Natural killer cell (primary cell): Measurements from ENCODE around the gene EPS8. TPM values are rescaled to one million over a fixed set of nuclear protein-coding genes. Genes with fewer than 3 reads are reported as not detected.

Experiments used
- ATAC-seq, 3 donors: fragments of 150-1000 bp in 2 of 3; fragments of 200-7000 bp in 1 of 3; cut with Tn5 transposase; 1 replicate in 1 of 3; 2 replicates in 2 of 3; pipeline ENCODE4 v1.10.0; 2021; ENCODE audit warnings: mild to moderate bottlenecking in 2 of 3, moderate library complexity in 2 of 3
- DNase-seq, 2 donors: peaks; one replicate each; pipeline versions ENCODE4 v3.0.0 to v3.0.0-alpha.2; 2013 to 2021; ENCODE audit warnings: mixed read lengths in 1 of 2
- H3K27ac ChIP-seq: one replicate; pipeline ENCODE4 v1.5.1; 2013; ENCODE audit warnings: mild to moderate bottlenecking, low read length
- H3K27me3 ChIP-seq: one replicate; pipeline ENCODE4 v1.6.1; 2013; ENCODE audit warnings: low read length; ENCODE audit not compliant: control insufficient read depth, insufficient read depth
- H3K36me3 ChIP-seq: one replicate; pipeline ENCODE4 v1.6.1; 2013; ENCODE audit warnings: low read length; ENCODE audit not compliant: control insufficient read depth, insufficient read depth
- H3K4me1 ChIP-seq: one replicate; pipeline ENCODE4 v1.6.1; 2013; ENCODE audit warnings: low read length; ENCODE audit not compliant: control insufficient read depth, insufficient read depth
- H3K4me3 ChIP-seq: one replicate; pipeline ENCODE4 v1.5.1; 2013; ENCODE audit warnings: low read length
- H3K9me3 ChIP-seq: one replicate; pipeline ENCODE4 v1.6.1; 2013; ENCODE audit warnings: low read length; ENCODE audit not compliant: control insufficient read depth, insufficient read depth
- H3K27ac Mint-ChIP-seq, 2 donors: one replicate each; pipeline ENCODE4 v1.8.0; 2022; ENCODE audit warnings: mild to moderate bottlenecking in 2 of 2, mixed read lengths in 2 of 2, moderate library complexity in 1 of 2
- H3K27me3 Mint-ChIP-seq, 2 donors: one replicate each; pipeline ENCODE4 v1.8.0; 2022; ENCODE audit warnings: low read depth in 2 of 2, mixed read lengths in 2 of 2
- H3K36me3 Mint-ChIP-seq: one replicate; pipeline ENCODE4 v1.8.0; 2022; ENCODE audit warnings: mixed read lengths
- H3K4me1 Mint-ChIP-seq, 2 donors: one replicate each; pipeline ENCODE4 v1.8.0; 2022; ENCODE audit warnings: mixed read lengths in 2 of 2
- H3K4me3 Mint-ChIP-seq: one replicate; pipeline ENCODE4 v1.8.0; 2022; ENCODE audit warnings: mild to moderate bottlenecking, moderate library complexity, mixed read lengths
- H3K9me3 Mint-ChIP-seq, 2 donors: one replicate each; pipeline ENCODE4 v1.8.0; 2022; ENCODE audit warnings: mixed read lengths in 2 of 2
- WGBS: methylation state at CpG from one replicate; pipeline ENCODE4 v1.1.7; 2013; ENCODE audit warnings: missing lambda C conversion rate; ENCODE audit not compliant: insufficient coverage; 5-methylcytosine and 5-hydroxymethylcytosine counted together
- intact Hi-C: fragments of 100-400 bp; cut with micrococcal nuclease; formaldehyde crosslinking; loops from one replicate; pipeline ENCODE4 v1.14.2; 2022
- total RNA-seq, 4 donors: library from RNA; stranded (reverse); fragments of 120-200 nt in 1 of 4; gene quantifications; one replicate each; pipeline versions ENCODE4 v1.2.3 to v1.2.4, GENCODE V29; 2013 to 2022
- TF ChIP-seq, protein P1 (sequence below): fragments of 200-600 bp; IDR thresholded peaks from one replicate; pipeline ENCODE4 v1.8.0; 2022; ENCODE audit warnings: antibody characterized with exemption

The EPS8 gene
- total RNA-seq, 3 donors from 2014 or later (not counting 1 experiment from before 2014, with no cell fraction given), result 1.5 to 2.6 (median 1.5) TPM

DNA sequence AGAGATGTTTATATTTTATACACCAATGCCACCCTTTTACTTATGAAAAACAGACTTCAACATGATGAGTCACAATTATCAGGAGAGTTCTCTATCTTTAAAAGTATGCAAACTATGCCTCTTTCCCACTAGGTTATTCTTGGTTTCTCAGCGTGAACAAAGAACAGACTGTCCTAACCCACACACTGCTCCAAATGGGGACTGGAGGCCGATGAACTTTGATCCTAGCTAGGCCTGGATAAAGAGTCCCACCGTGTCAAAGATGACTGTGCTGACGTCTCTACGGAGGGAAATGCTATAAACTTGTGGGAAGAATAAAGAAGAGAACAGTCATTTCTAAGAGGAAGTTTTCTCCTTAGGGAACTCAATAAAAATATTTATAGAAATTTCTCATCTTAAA lies 160.1 kb downstream of the EPS8 start:
- intact Hi-C loops, result no loop called here
- Mint-ChIP-seq H3K27ac (no peak overlapping the region), H3K4me3 (no peak overlapping the region), H3K9me3 (no peaks in the 10 kb centered on the region), H3K27me3 (peaks cover 0 to 4% of the 10 kb centered on the region in 2 donors), H3K4me1 (no peaks in the 10 kb centered on the region), H3K36me3 (no peaks in the 10 kb centered on the region)
- H3K9me3 ChIP-seq, result no peaks in the 10 kb centered on the region
- no peaks in the 10 kb centered on the region for H3K36me3 ChIP-seq
- WGBS, result 67% methylated on average over 5 of the region's 5 CpGs
- H3K4me1 ChIP-seq, result no peaks in the 10 kb centered on the region
- H3K4me3 ChIP-seq, result no peak overlapping the region
- H3K27ac ChIP-seq, result no peak overlapping the region
- no peak for ATAC-seq
- TF ChIP-seq, protein P1, sequence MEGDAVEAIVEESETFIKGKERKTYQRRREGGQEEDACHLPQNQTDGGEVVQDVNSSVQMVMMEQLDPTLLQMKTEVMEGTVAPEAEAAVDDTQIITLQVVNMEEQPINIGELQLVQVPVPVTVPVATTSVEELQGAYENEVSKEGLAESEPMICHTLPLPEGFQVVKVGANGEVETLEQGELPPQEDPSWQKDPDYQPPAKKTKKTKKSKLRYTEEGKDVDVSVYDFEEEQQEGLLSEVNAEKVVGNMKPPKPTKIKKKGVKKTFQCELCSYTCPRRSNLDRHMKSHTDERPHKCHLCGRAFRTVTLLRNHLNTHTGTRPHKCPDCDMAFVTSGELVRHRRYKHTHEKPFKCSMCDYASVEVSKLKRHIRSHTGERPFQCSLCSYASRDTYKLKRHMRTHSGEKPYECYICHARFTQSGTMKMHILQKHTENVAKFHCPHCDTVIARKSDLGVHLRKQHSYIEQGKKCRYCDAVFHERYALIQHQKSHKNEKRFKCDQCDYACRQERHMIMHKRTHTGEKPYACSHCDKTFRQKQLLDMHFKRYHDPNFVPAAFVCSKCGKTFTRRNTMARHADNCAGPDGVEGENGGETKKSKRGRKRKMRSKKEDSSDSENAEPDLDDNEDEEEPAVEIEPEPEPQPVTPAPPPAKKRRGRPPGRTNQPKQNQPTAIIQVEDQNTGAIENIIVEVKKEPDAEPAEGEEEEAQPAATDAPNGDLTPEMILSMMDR, result no peak
- DNase-seq, result no peak
- H3K27me3 ChIP-seq, result no peaks in the 10 kb centered on the region

DNA sequence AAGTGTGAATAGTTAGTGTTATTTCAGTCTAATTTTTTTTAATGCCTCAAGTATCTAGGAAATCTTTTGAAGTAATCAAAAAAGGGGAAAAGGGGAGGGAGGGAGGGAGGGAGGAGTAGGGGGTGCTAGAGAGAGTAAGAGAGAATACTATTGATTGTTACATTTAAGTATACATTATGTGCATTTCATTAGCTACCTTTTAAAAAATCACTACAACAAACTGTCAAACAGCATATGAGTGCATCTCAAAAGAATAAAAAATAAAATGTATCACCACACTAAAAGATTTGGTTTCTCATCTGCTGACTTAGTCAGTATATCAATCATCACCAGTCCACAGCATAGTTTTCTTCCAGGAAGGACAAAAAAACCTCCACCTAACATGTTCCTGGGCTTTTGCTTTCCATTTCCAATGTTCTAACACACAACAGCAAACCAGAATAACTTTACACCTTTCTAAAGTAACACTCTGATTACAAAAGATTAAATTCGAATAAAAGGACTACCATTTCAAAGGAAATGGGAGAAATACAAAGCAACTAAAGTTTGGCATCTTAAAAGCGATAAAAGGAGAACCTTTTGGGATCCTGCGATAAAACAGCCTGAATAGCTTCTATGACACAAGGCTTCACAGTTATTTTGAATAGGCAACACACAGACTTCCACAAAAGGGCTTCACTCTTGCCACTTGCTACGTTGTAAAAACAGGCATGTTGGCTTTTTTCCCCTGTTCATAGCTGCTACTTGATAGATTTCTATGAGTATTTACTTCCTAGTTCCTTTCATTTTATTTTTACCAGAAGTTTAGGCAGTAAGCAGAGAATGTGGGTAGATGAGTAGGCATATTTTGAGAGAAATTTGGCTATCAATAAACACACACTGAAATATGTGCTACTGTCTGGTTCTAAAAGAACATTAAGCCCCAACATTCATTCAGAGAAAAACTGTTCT lies 160.9 kb downstream of the EPS8 start:
- intact Hi-C loops, result no loop called here
- H3K27me3 Mint-ChIP-seq, result no peaks in the 10 kb centered on the region
- 26% methylated on average over 4 of the region's 4 CpGs for whole genome bisulfite sequencing

DNA sequence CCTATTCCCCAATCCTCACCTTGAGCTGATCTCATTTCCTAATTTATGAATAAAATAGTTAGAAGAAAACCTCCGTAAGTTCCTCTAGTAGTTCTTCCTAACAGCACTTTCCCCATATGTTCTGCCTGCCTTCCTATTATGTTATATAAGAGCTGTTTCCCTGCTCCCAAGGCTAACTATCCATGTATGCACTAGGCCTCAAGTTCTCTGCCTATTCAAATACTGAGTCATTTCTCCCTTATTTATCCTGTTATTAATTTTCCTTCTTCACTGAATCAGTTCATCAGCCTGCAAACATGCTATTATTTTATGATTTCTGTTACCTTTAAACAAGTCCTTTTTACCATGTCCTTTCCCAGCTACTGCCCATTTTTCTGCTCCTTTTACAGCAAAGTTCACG lies 164.1 kb downstream of the EPS8 start:
- H3K9me3 Mint-ChIP-seq, result no peaks in the 10 kb centered on the region
- WGBS, result 89% methylated on average over 1 of the region's 2 CpGs
- DNase-seq (no peak), ATAC-seq (no peak)
- H3K27me3 Mint-ChIP-seq, result no peaks in the 10 kb centered on the region
- H3K36me3 Mint-ChIP-seq, result no peaks in the 10 kb centered on the region
- H3K27ac ChIP-seq, result no peak overlapping the region
- H3K36me3 ChIP-seq, result no peaks in the 10 kb centered on the region
- no peak overlapping the region for H3K27ac Mint-ChIP-seq
- no peaks in the 10 kb centered on the region for H3K9me3 ChIP-seq
- no peak overlapping the region for H3K4me3 ChIP-seq
- H3K4me1 ChIP-seq, result no peaks in the 10 kb centered on the region
- H3K4me1 Mint-ChIP-seq, result no peaks in the 10 kb centered on the region
- TF ChIP-seq, protein P1, result no peak
- intact Hi-C loops, result no loop called here
- H3K27me3 ChIP-seq, result no peaks in the 10 kb centered on the region
- H3K4me3 Mint-ChIP-seq, result no peak overlapping the region

More for the DNA sequence above, 160.9 kb downstream of the EPS8 start:
- TF ChIP-seq, protein P1, result no peak
- H3K27me3 ChIP-seq, result no peaks in the 10 kb centered on the region
- no peak overlapping the region for H3K4me3 Mint-ChIP-seq
- no peak overlapping the region for H3K4me3 ChIP-seq
- H3K9me3 Mint-ChIP-seq, result no peaks in the 10 kb centered on the region
- no peak overlapping the region for H3K27ac ChIP-seq
- H3K4me1 Mint-ChIP-seq, result no peaks in the 10 kb centered on the region
- no peak overlapping the region for H3K27ac Mint-ChIP-seq
- no peaks in the 10 kb centered on the region for H3K4me1 ChIP-seq
- H3K9me3 ChIP-seq, result no peaks in the 10 kb centered on the region
- no peaks in the 10 kb centered on the region for H3K36me3 Mint-ChIP-seq
- DNase-seq (no peak), ATAC-seq (no peak)
- no peaks in the 10 kb centered on the region for H3K36me3 ChIP-seq
